HEK293 (cell line): ENCODE measurements around the gene CENPO.

ENCODE experiments used
- CTCF ChIA-PET: fragments of 350-600 bp; formaldehyde crosslinking; extraction: SDS; loops from one replicate; lab custom pipeline; 2021; ENCODE audit warnings: antibody characterized with exemption; lab: Yijun Ruan, JAX
- POLR2A ChIA-PET: fragments of 300-600 bp; formaldehyde crosslinking; extraction: SDS; loops from one replicate; lab custom pipeline; 2020; ENCODE audit warnings: antibody characterized with exemption, inconsistent platforms; lab: Yijun Ruan, JAX
- H3K27ac ChIP-seq: fragments of 200-500 bp; sonication (Bioruptor generic); 2 replicates; pipeline ENCODE4 v1.5.1; 2014; ENCODE audit warnings: low read depth, low read length, control low read depth, inconsistent platforms; ENCODE audit errors: extremely low read depth
- H3K36me3 ChIP-seq, 2 experiments: fragments of 200-500 bp in 1 of 2; sonication (Bioruptor generic) in 1 of 2; 1 replicate in 1 of 2; 2 replicates in 1 of 2; pipeline ENCODE4 v1.5.1; 2014 to 2017; ENCODE audit warnings: inconsistent platforms in 2 of 2, low read length in 2 of 2; ENCODE audit not compliant: control insufficient read depth in 2 of 2, insufficient read depth in 1 of 2
- H3K4me1 ChIP-seq: fragments of 200-500 bp; sonication (Bioruptor generic); 2 replicates; pipeline ENCODE4 v1.5.1; 2014; ENCODE audit warnings: mild to moderate bottlenecking, low read length, inconsistent platforms; ENCODE audit not compliant: control insufficient read depth, insufficient read depth
- H3K4me3 ChIP-seq: 2 replicates; pipeline ENCODE4 v1.5.1; 2011; ENCODE audit warnings: low read depth, mild to moderate bottlenecking, control low read depth, low read length, moderate library complexity
- H3K9me3 ChIP-seq: fragments of 200-500 bp; sonication (Bioruptor generic); 2 replicates; pipeline ENCODE4 v1.5.1; 2014; ENCODE audit warnings: low read depth, low read length, inconsistent platforms; ENCODE audit not compliant: control insufficient read depth, insufficient read depth
- BCL11A ChIP-seq: fragments of 450-650 bp; formaldehyde crosslinking; IDR thresholded peaks from 2 replicates; pipeline ENCODE4 v1.5.1; 2016; ENCODE audit warnings: low read depth, missing biosample characterization, missing genetic modification characterization
- GFI1B ChIP-seq: fragments of 450-650 bp; formaldehyde crosslinking; IDR thresholded peaks from 2 replicates; pipeline ENCODE4 v1.5.1; 2016; ENCODE audit warnings: missing biosample characterization, missing genetic modification characterization
- GLI2 ChIP-seq: fragments of 450-650 bp; formaldehyde crosslinking; IDR thresholded peaks from 2 replicates; pipeline ENCODE4; 2017; ENCODE audit warnings: missing biosample characterization, missing genetic modification characterization, low read depth, borderline replicate concordance
- IKZF3 ChIP-seq: fragments of 450-650 bp; IDR thresholded peaks from 2 replicates; pipeline ENCODE4 v1.5.0; 2018; ENCODE audit warnings: missing biosample characterization, mild to moderate bottlenecking, missing genetic modification characterization, moderate library complexity
- INSM2 ChIP-seq: fragments of 450-650 bp; formaldehyde crosslinking; IDR thresholded peaks from 2 replicates; pipeline ENCODE4 v1.5.1; 2016; ENCODE audit warnings: missing biosample characterization, missing genetic modification characterization
- KLF1 ChIP-seq: fragments of 450-650 bp; formaldehyde crosslinking; IDR thresholded peaks from 2 replicates; pipeline ENCODE4 v1.5.1; 2016; ENCODE audit warnings: missing biosample characterization, missing genetic modification characterization
- PRDM2 ChIP-seq: fragments of 450-650 bp; formaldehyde crosslinking; IDR thresholded peaks from 2 replicates; pipeline ENCODE4 v1.5.1; 2016; ENCODE audit warnings: missing biosample characterization, missing genetic modification characterization, borderline replicate concordance
- PRDM4 ChIP-seq: fragments of 450-650 bp; formaldehyde crosslinking; IDR thresholded peaks from 2 replicates; pipeline ENCODE4 v1.5.1; 2017; ENCODE audit warnings: missing biosample characterization, missing genetic modification characterization
- TRIM28 ChIP-seq: IDR thresholded peaks from 2 replicates; pipeline ENCODE4 v1.6.1; 2011; ENCODE audit warnings: low read length, control low read depth, borderline replicate concordance
- ZBTB1 ChIP-seq: fragments of 450-650 bp; formaldehyde crosslinking; IDR thresholded peaks from 2 replicates; pipeline ENCODE4 v1.5.1; 2016; ENCODE audit warnings: missing biosample characterization, missing genetic modification characterization
- ZBTB48 ChIP-seq: fragments of 450-650 bp; formaldehyde crosslinking; IDR thresholded peaks from 2 replicates; pipeline ENCODE4 v1.5.1; 2016; ENCODE audit warnings: missing biosample characterization, missing genetic modification characterization
- ZBTB8A ChIP-seq: fragments of 450-650 bp; formaldehyde crosslinking; IDR thresholded peaks from 2 replicates; pipeline ENCODE4 v1.5.1; 2016; ENCODE audit warnings: missing biosample characterization, missing genetic modification characterization
- ZIC2 ChIP-seq: fragments of 450-650 bp; formaldehyde crosslinking; IDR thresholded peaks from 2 replicates; pipeline ENCODE4 v1.5.1; 2016; ENCODE audit warnings: missing biosample characterization, missing genetic modification characterization
- ZNF112 ChIP-seq: fragments of 450-650 bp; formaldehyde crosslinking; IDR thresholded peaks from 2 replicates; pipeline ENCODE4 v1.5.0; 2017; ENCODE audit warnings: missing biosample characterization, missing genetic modification characterization
- ZNF132 ChIP-seq: fragments of 450-650 bp; formaldehyde crosslinking; IDR thresholded peaks from 2 replicates; pipeline ENCODE4 v1.5.1; 2017; ENCODE audit warnings: missing biosample characterization, missing genetic modification characterization, borderline replicate concordance
- ZNF214 ChIP-seq: fragments of 450-650 bp; formaldehyde crosslinking; IDR thresholded peaks from 2 replicates; pipeline ENCODE4 v1.5.1; 2017; ENCODE audit warnings: missing biosample characterization, mild to moderate bottlenecking, missing genetic modification characterization, borderline replicate concordance
- ZNF670 ChIP-seq: fragments of 450-650 bp; formaldehyde crosslinking; IDR thresholded peaks from 2 replicates; pipeline ENCODE4 v1.5.1; 2016; ENCODE audit warnings: missing biosample characterization, missing genetic modification characterization, low read depth
- ZNF777 ChIP-seq: fragments of 450-650 bp; formaldehyde crosslinking; IDR thresholded peaks from 2 replicates; pipeline ENCODE4 v1.5.1; 2017; ENCODE audit warnings: missing biosample characterization, missing genetic modification characterization, borderline replicate concordance
- ZNF830 ChIP-seq: fragments of 450-650 bp; IDR thresholded peaks from 2 replicates; pipeline ENCODE4 v1.5.0; 2018; ENCODE audit warnings: missing biosample characterization, missing genetic modification characterization, low read depth, mild to moderate bottlenecking, moderate library complexity
- ZNF837 ChIP-seq: fragments of 450-650 bp; formaldehyde crosslinking; IDR thresholded peaks from 2 replicates; pipeline ENCODE4 v1.5.1; 2016; ENCODE audit warnings: missing biosample characterization, missing genetic modification characterization
- TF ChIP-seq, protein P1 (sequence below): fragments of 450-650 bp; formaldehyde crosslinking; IDR thresholded peaks from 2 replicates; pipeline ENCODE4 v1.5.1; 2016; ENCODE audit warnings: missing biosample characterization, missing genetic modification characterization

The CENPO gene

DNA sequence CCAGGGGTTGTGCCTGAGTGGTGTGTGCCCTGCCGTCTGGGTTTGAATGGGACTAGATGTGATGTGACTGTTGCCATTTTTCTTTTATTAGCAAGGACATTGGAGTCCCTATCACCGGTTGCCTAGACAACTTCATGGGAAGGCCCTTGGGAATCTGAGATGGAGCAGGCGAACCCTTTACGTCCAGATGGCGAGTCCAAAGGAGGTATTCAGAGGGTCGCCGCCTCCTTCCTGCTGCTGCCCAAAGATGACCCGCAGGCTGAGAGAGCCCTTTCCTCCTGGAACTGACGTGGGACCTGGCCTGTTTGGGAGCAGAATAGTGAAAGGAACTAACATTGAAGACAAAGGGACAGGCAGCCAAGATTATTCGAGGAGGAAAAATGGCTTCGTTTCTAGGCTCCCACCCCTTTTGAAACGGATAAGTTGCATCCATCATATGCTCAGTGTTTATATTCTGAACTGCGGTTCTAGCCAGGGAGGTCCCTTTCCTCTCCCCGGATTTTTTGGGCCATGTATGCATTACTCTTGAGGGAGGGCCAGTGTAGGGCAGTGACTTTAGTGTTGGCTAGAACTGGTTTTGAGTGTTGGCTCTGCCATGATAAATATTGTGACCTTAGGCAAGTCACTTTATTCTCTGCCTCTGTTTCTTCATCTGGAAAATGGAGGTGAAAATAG, 673 bp downstream of the CENPO start:
- CTCF ChIA-PET = interaction anchor here (0.8 kb wide), 1 partner anchor 179 kb away, joined by 4 read pairs; no protein-coding TSS in a partner anchor
- POLR2A ChIA-PET = interaction anchor here (0.9 to 1.5 kb wide), 3 partner anchors 181 to 384 kb away, joined by 3 to 7 read pairs (median 3); partner anchors contain the start of gene NCOA1
- TF ChIP-seq, protein P1, sequence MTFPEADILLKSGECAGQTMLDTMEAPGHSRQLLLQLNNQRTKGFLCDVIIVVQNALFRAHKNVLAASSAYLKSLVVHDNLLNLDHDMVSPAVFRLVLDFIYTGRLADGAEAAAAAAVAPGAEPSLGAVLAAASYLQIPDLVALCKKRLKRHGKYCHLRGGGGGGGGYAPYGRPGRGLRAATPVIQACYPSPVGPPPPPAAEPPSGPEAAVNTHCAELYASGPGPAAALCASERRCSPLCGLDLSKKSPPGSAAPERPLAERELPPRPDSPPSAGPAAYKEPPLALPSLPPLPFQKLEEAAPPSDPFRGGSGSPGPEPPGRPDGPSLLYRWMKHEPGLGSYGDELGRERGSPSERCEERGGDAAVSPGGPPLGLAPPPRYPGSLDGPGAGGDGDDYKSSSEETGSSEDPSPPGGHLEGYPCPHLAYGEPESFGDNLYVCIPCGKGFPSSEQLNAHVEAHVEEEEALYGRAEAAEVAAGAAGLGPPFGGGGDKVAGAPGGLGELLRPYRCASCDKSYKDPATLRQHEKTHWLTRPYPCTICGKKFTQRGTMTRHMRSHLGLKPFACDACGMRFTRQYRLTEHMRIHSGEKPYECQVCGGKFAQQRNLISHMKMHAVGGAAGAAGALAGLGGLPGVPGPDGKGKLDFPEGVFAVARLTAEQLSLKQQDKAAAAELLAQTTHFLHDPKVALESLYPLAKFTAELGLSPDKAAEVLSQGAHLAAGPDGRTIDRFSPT (tag by site-specific recombination) = no peak
- TF ChIP-seq ZBTB48 (tag by site-specific recombination) (no peak), ZNF830 (tag by site-specific recombination) (no peak), TRIM28 (peak; percentile 31; the same call in 1 of the 2 replicates), ZNF670 (no peak), GFI1B (tag by site-specific recombination) (no peak), ZNF214 (tag by site-specific recombination) (no peak), ZNF132 (no peak), ZNF777 (tag by site-specific recombination) (no peak), GLI2 (tag by site-specific recombination) (no peak), PRDM2 (tag by site-specific recombination) (no peak), ZBTB8A (tag by site-specific recombination) (no peak), ZNF112 (tag by site-specific recombination) (no peak), ZBTB1 (tag by site-specific recombination) (no peak), ZNF837 (tag by site-specific recombination) (no peak), INSM2 (no peak), ZIC2 (tag by site-specific recombination) (no peak), PRDM4 (peak; percentile 29; the same call in 1 of the 2 replicates), KLF1 (tag by site-specific recombination) (no peak), IKZF3 (tag by site-specific recombination) (0 out of 2 replicates have a peak, but pooled peaks have one; percentile 10), BCL11A (tag by site-specific recombination) (no peak)

More for the DNA sequence above, 673 bp downstream of the CENPO start:
- Histone ChIP-seq H3K36me3 (peaks cover 23 to 47% of the 10 kb centered on the region in 2 experiments), H3K4me3 (peak overlapping the region; percentile 99), H3K27ac (peak overlapping the region; percentile 90), H3K4me1 (peaks cover 9% of the 10 kb centered on the region; the same call in 1 of the 2 replicates), H3K9me3 (no peaks in the 10 kb centered on the region)
